Activated T-helper 1 cell treated with anti-CD3 and anti-CD28 coated beads, Interleukin-12 subunit alpha, Interleukin-12 subunit beta, Interleukin-2, Interleukin-4 antibody, amounts not matched to agents 30 ng/mL and 10 ng/mL and 1 ng/mL, durations not matched to agents 14 hours and 24 hours and 36 hours (primary cell): ENCODE results near the gene TRIM2. TPM values are rescaled to one million over a fixed set of nuclear protein-coding genes. Genes with fewer than 3 reads are reported as not detected.

Experiments
- DNase-seq: peaks from one replicate; pipeline ENCODE4 v3.0.0; 2021; ENCODE audit warnings: low spot score
- H3K27ac Mint-ChIP-seq: one replicate; pipeline ENCODE4 v1.8.0; 2021; ENCODE audit warnings: mild to moderate bottlenecking, mixed read lengths
- H3K27me3 Mint-ChIP-seq: one replicate; pipeline ENCODE4 v1.8.0; 2022; ENCODE audit warnings: mild to moderate bottlenecking, moderate library complexity, mixed read lengths; ENCODE audit not compliant: insufficient read depth
- H3K36me3 Mint-ChIP-seq: one replicate; pipeline ENCODE4 v1.8.0; 2021; ENCODE audit warnings: low read depth, mixed read lengths
- H3K4me1 Mint-ChIP-seq: one replicate; pipeline ENCODE4 v1.8.0; 2021; ENCODE audit warnings: low read depth, mixed read lengths
- H3K4me3 Mint-ChIP-seq: one replicate; pipeline ENCODE4 v1.8.0; 2021; ENCODE audit warnings: mild to moderate bottlenecking, moderate library complexity, mixed read lengths
- H3K9me3 Mint-ChIP-seq: one replicate; pipeline ENCODE4 v1.8.0; 2021; ENCODE audit warnings: mixed read lengths
- intact Hi-C: fragments of 100-400 bp; cut with micrococcal nuclease; formaldehyde crosslinking; loops from one replicate; pipeline ENCODE4 v1.15.1; 2024
- total RNA-seq: library from RNA; stranded (reverse); gene quantifications from 2 replicates; pipeline ENCODE4 v1.2.3, GENCODE V29; 2022

Gene TRIM2
- total RNA-seq, 1 donor from 2014 or later: 0.16 TPM

DNA sequence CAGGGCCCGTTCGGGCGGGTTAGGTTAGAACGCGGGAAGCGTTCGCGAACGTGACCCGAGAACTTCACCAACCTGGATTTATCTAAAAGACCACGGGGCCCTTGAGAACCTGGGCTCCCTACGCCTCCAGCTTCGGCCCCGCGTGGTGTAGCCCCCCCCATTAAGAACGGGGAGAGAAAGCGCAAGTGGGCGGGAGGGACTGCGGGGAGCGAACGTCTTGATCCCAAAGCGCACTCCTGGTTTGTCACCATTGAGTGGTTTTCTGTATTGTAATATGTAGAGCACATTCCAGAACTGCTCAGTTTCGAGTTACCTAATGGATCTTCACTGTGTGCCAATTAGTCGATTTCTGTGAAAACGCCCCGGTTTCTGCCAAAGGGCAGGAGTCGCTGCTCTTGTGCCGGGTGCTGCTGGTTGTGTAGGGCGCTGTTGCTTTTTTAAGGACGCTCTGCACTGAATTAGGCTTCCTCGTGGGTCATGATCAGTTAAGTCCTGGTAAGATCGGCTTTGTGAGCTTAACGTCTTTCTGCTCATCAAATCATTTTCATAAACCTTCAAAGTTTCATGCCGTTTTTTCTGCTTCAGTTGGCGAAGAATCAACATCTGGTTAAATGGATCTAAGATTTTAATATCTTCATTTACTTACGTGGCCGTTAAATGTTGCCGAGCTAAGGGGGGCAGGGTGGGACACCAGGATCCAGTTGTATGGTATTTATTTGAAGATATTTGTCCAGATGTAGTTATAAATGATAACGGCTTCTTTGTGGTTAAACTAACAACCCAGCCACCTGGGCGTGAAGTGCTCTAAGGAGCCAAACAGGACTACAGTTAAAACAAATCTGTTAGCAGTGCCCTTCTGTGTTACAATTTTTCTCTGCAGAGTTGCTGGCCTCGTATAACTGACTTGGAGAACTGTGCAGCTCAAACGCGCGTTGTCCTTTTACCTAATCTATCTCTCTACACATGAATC lies 141.1 kb downstream of the TRIM2 start:
- Mint-ChIP-seq H3K27me3 (peaks cover 13% of the 10 kb centered on the region), H3K27ac (peak overlapping the region; percentile 85), H3K4me1 (peaks cover 35% of the 10 kb centered on the region), H3K9me3 (no peaks in the 10 kb centered on the region), H3K4me3 (peak overlapping the region; percentile 91), H3K36me3 (peaks cover 7% of the 10 kb centered on the region)
- intact Hi-C loops: loop anchor here (1.0 to 10.0 kb wide), 6 partner anchors 12 to 1200 kb away; partner anchors contain the start of gene TMEM131L
- peak; percentile 34 for DNase-seq

GRCh38 chr4:153346031-153346430 lies 141.8 kb downstream of the TRIM2 start:
- intact Hi-C loops: loop anchor here (10.0 kb wide), 1 partner anchor 1199 kb away; no protein-coding TSS in a partner anchor

DNA sequence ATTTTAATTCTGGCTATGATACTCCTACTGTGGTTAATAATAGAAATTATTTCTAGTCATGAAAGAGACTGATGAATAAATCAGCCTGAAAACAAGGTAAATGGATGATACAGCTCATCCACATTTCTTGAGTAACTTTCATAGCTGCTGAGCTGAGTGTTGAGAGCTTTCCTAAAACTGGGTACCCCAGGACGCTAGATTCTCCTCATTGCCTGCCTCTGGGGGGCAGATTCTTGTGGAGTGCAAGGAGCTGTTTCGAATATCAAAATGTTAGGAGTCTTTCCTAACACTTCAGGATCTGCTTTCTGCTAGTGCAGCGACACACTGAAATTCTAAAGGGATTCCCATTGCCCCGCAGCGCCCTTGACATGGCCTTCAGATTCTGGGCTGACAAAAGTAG lies 142.3 kb downstream of the TRIM2 start:
- no peak for DNase-seq
- Mint-ChIP-seq H3K27ac (no peak overlapping the region), H3K9me3 (no peaks in the 10 kb centered on the region), H3K36me3 (peaks cover 9% of the 10 kb centered on the region), H3K4me1 (peaks cover 35% of the 10 kb centered on the region), H3K27me3 (peaks cover 9% of the 10 kb centered on the region), H3K4me3 (no peak overlapping the region)
- intact Hi-C loops: loop anchor here (10.0 kb wide), 1 partner anchor 1198 kb away; no protein-coding TSS in a partner anchor

More at GRCh38 chr4:153346031-153346430, 141.8 kb downstream of the TRIM2 start:
- Mint-ChIP-seq H3K4me1 (peaks cover 35% of the 10 kb centered on the region), H3K27ac (no peak overlapping the region), H3K36me3 (peaks cover 9% of the 10 kb centered on the region), H3K4me3 (peak overlapping the region; percentile 91), H3K27me3 (peaks cover 13% of the 10 kb centered on the region), H3K9me3 (no peaks in the 10 kb centered on the region)
- no peak for DNase-seq

GRCh38 chr4:153347117-153347516 lies 142.9 kb downstream of the TRIM2 start:
- H3K36me3 Mint-ChIP-seq: peaks cover 9% of the 10 kb centered on the region
- H3K4me1 Mint-ChIP-seq: peaks cover 35% of the 10 kb centered on the region
- no peak overlapping the region for H3K27ac Mint-ChIP-seq
- intact Hi-C loops: loop anchor here (10.0 kb wide), 1 partner anchor 1198 kb away; no protein-coding TSS in a partner anchor
- no peak overlapping the region for H3K4me3 Mint-ChIP-seq
- H3K27me3 Mint-ChIP-seq: peaks cover 5% of the 10 kb centered on the region
- H3K9me3 Mint-ChIP-seq: no peaks in the 10 kb centered on the region
- DNase-seq: no peak

GRCh38 chr4:153348006-153348405 lies 143.8 kb downstream of the TRIM2 start:
- Mint-ChIP-seq H3K27ac (no peak overlapping the region), H3K9me3 (no peaks in the 10 kb centered on the region), H3K27me3 (no peaks in the 10 kb centered on the region), H3K4me3 (no peak overlapping the region), H3K36me3 (peaks cover 13% of the 10 kb centered on the region), H3K4me1 (peaks cover 35% of the 10 kb centered on the region)
- intact Hi-C loops: loop anchor here (10.0 kb wide), 1 partner anchor 1197 kb away; no protein-coding TSS in a partner anchor
- no peak for DNase-seq

DNA sequence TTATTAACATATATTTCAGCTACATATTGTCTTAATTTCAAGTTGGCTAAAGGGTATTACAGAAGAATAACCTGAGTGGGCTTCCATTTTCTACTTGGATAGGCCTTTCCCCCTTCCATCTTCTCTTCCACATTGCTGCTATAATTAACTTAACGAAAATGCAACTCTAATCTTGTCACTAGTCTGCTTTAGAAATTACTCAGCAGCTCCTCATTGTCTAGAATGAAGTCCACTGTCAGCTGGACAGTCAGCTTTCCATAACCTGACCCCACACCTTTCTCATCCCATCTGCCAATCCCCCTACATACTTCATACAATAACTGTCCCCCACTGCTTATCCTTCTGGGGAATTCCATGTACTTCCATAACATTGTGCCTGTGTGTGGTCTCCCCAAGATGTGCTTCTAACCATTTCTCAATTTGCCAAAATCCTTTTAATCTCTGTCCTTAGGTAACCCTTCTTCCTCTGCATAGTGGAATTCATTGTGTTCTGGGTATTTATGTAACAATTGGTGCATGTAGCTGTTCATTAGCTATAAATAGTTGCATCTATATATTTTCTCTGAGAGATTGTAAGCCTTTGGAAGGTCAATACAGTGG lies 145.1 kb downstream of the TRIM2 start:
- H3K27ac Mint-ChIP-seq: no peak overlapping the region
- no peak overlapping the region for H3K4me3 Mint-ChIP-seq
- intact Hi-C loops: loop anchor here (10.0 kb wide), 1 partner anchor 1195 kb away; no protein-coding TSS in a partner anchor
- H3K27me3 Mint-ChIP-seq: no peaks in the 10 kb centered on the region
- no peak for DNase-seq
- peaks cover 16% of the 10 kb centered on the region for H3K36me3 Mint-ChIP-seq
- H3K9me3 Mint-ChIP-seq: no peaks in the 10 kb centered on the region
- peaks cover 35% of the 10 kb centered on the region for H3K4me1 Mint-ChIP-seq

DNA sequence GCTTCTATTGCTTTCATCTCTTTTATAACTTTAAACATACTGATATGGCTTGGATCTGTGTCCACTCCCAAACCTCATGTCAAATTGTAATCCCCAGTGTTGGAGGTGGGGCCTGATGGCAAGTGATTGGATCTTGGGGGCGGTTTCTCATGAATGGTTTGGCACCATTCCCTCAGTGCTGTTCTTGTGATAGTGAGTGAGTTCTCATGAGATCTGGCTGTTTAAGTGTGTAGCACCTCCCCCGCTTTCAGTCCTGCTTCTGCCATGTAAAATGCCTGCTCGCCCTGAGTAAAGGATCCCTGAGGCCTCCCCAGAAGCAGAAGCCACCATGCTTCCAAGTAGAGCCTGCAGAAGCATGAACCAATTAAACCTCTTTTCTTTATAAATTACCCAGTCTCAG lies 157.9 kb downstream of the TRIM2 start:
- intact Hi-C loops: no loop called here
- Mint-ChIP-seq H3K4me3 (no peak overlapping the region), H3K27me3 (no peaks in the 10 kb centered on the region), H3K36me3 (peaks cover 39% of the 10 kb centered on the region), H3K9me3 (no peaks in the 10 kb centered on the region), H3K4me1 (peaks cover 10% of the 10 kb centered on the region), H3K27ac (no peak overlapping the region)
- no peak for DNase-seq

DNA sequence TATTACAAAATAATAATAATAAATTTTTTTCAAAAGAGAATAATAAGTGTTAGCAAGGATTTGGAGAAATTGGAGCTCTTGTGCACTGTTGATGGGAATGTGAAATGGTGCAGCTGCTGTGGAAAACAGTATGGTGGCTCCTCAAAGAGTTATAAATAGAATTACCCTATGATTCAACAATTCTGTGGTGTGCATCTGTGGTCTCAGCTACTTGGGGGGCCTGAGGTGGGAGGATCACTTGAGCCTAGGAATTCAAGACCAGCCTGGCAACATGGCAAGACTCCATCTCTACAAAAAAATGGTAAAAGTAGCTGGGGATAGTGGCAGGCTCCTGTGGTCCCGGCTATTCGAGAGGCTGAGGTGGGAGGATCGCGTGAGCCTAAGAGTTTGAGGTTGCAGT lies 159.8 kb downstream of the TRIM2 start:
- intact Hi-C loops: no loop called here
- no peak for DNase-seq
- Mint-ChIP-seq H3K4me3 (no peak overlapping the region), H3K9me3 (no peaks in the 10 kb centered on the region), H3K27me3 (no peaks in the 10 kb centered on the region), H3K36me3 (peaks cover 47% of the 10 kb centered on the region), H3K4me1 (peaks cover 6% of the 10 kb centered on the region), H3K27ac (no peak overlapping the region)

- H3K4me3 Mint-ChIP-seq: no peak overlapping the region
- H3K27ac Mint-ChIP-seq: peak overlapping the region; percentile 30
- H3K9me3 Mint-ChIP-seq: no peaks in the 10 kb centered on the region
- peaks cover 43% of the 10 kb centered on the region for H3K36me3 Mint-ChIP-seq
- DNase-seq: no peak
- intact Hi-C loops: no loop called here
- H3K27me3 Mint-ChIP-seq: no peaks in the 10 kb centered on the region
- peaks cover 6% of the 10 kb centered on the region for H3K4me1 Mint-ChIP-seq
Observed at GRCh38 chr4:153365003-153365402, 160.8 kb downstream of the TRIM2 start.

- intact Hi-C loops: no loop called here
- no peaks in the 10 kb centered on the region for H3K27me3 Mint-ChIP-seq
Observed at GRCh38 chr4:153366486-153366885, 162.2 kb downstream of the TRIM2 start.

DNA sequence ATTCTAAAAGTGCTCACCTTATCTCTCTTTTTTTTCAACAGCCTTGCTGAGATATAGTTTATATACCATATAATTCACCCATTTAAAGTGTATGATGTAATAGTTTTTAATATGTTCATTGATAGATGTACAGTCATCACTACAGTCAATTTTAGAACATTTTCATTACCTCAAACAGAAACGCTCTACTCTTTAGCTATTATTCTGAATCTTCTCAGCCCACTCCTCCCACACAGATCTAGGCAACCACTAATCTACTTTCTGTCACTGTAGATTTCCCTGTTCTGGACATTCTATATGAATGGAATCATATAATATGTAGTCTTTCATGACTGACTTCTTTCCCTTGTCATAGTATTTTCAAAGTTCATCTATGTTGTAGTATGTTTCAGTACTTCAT lies 162.8 kb downstream of the TRIM2 start:
- intact Hi-C loops: no loop called here
- peaks cover 52% of the 10 kb centered on the region for H3K36me3 Mint-ChIP-seq
- no peak for DNase-seq
- H3K4me3 Mint-ChIP-seq: no peak overlapping the region
- no peak overlapping the region for H3K27ac Mint-ChIP-seq
- peaks cover 5% of the 10 kb centered on the region for H3K9me3 Mint-ChIP-seq
- no peaks in the 10 kb centered on the region for H3K27me3 Mint-ChIP-seq
- peaks cover 6% of the 10 kb centered on the region for H3K4me1 Mint-ChIP-seq

More at GRCh38 chr4:153366486-153366885, 162.2 kb downstream of the TRIM2 start:
- peaks cover 49% of the 10 kb centered on the region for H3K36me3 Mint-ChIP-seq
- no peak for DNase-seq
- H3K4me1 Mint-ChIP-seq: peaks cover 6% of the 10 kb centered on the region
- H3K4me3 Mint-ChIP-seq: no peak overlapping the region
- H3K27ac Mint-ChIP-seq: no peak overlapping the region
- H3K9me3 Mint-ChIP-seq: peaks cover under 1% of the 10 kb centered on the region

DNA sequence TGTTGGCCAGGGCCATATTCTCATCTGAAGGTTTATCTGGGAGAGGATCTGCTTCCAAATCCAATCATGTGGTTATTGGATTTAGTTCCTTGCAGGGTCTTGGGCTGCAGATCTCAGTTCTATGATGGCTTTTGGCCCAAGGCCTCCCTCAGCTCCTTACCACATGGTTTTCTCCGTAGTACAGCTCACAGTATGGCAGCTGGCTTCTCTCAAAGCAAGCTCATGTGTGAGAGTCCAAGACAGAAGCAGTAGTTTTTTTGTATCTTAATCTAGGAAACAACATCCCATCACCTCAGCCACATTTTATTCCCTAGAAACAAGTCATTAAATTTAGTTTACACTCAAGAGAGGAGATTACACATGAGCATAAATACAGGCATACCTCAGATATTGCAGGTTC lies 164.8 kb downstream of the TRIM2 start:
- Mint-ChIP-seq H3K27ac (no peak overlapping the region), H3K9me3 (peaks cover 11% of the 10 kb centered on the region), H3K4me1 (peaks cover 6% of the 10 kb centered on the region), H3K27me3 (no peaks in the 10 kb centered on the region), H3K36me3 (peaks cover 48% of the 10 kb centered on the region), H3K4me3 (no peak overlapping the region)
- intact Hi-C loops: no loop called here
- DNase-seq: no peak
